IMR-90 (cell line): ENCODE data around the gene SPATA2.

Experiments
- CTCF ChIP-seq: conservative IDR thresholded peaks from 2 replicates; pipeline ENCODE4 v1.5.1; 2012; ENCODE audit warnings: mild to moderate bottlenecking, low read depth, low read length, improper control_type of control experiment
- POLR2A ChIP-seq: IDR thresholded peaks from 2 replicates; pipeline ENCODE4 v1.6.1; 2012; ENCODE audit warnings: mild to moderate bottlenecking, low read depth, low read length
- RCOR1 ChIP-seq: IDR thresholded peaks from 2 replicates; pipeline ENCODE4 v1.6.1; 2012; ENCODE audit warnings: mild to moderate bottlenecking, low read length, improper control_type of control experiment; ENCODE audit not compliant: insufficient replicate concordance
- USF2 ChIP-seq: fragments of 150-350 bp; IDR thresholded peaks from 2 replicates; pipeline ENCODE4 v1.6.1; 2017; ENCODE audit warnings: mild to moderate bottlenecking, antibody characterized with exemption, low read length, low read depth

GRCh38 chr20:49942942-49943341 is 27.6 kb upstream of the SPATA2 start:
- TF ChIP-seq CTCF (no peak), POLR2A (no peak), RCOR1 (no peak), USF2 (no peak)
